Measurements from ENCODE around the gene FEM1B. TPM values are rescaled to one million over a fixed set of nuclear protein-coding genes. Genes with fewer than 3 reads are reported as not detected.

The FEM1B gene
- total and polyA plus RNA-seq, 2 donors (not counting 3 experiments of a cell fraction or from before 2014, with no cell fraction given), result 11.1 to 33.2 TPM

DNA sequence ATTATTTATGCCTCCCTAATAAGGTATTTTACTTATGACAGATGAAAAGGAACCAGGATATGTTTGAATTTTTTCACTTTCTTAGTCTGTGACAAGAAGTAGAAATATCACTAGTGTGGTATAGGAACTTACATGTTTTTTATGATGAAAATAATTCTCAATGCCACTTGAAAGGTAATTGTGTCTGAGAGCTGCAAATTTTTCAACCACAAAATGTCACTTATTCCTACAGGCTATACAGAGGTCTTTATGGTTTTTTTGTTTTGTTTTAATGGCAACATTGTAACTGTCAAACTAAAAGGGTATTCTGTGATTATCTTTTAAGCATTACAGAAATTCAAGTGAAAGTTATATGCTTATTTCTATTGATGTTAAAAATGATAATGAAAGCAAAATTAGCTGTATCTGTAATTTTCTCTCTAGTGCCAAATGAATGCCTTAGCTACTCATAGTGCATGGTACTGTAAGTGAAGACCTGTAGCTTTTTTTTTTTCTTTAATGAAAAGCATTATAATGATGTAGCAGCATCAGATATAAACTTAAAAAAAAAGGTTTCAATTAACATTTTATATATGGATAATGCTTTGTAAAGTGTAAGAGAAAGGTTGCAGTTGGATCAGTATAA is 14.7 kb downstream of the FEM1B start:
- peaks cover 62% of the 10 kb centered on the region for H3K79me2 ChIP-seq (ENCODE audit: control insufficient read depth, insufficient read depth, low read length)
- H3K9me3 ChIP-seq (replicated peaks; ENCODE audit: control insufficient read depth, insufficient read depth, low read length), result no peaks in the 10 kb centered on the region
- dilution Hi-C loops (cut with MboI; ENCODE audit: extremely low pct_ligation_motif_present, low sequenced_read_pairs), result no loop called here
- TF ChIP-seq EZH2 (IDR thresholded peaks at IDR 0.05; ENCODE audit: borderline replicate concordance, low read depth, low read length, severe bottlenecking), result no peak
- TF ChIP-seq POLR2AphosphoS5 (IDR thresholded peaks at IDR 0.05; ENCODE audit: insufficient read depth, low read depth, low read length), result no peak
- TF ChIP-seq JUN (IDR thresholded peaks at IDR 0.05; ENCODE audit: borderline replicate concordance, insufficient read depth, insufficient read length, low read depth), result no peak
- no peak for TF ChIP-seq POLR2A (IDR thresholded peaks at IDR 0.05; ENCODE audit: low read depth, low read length)
- TF ChIP-seq, protein P1, sequence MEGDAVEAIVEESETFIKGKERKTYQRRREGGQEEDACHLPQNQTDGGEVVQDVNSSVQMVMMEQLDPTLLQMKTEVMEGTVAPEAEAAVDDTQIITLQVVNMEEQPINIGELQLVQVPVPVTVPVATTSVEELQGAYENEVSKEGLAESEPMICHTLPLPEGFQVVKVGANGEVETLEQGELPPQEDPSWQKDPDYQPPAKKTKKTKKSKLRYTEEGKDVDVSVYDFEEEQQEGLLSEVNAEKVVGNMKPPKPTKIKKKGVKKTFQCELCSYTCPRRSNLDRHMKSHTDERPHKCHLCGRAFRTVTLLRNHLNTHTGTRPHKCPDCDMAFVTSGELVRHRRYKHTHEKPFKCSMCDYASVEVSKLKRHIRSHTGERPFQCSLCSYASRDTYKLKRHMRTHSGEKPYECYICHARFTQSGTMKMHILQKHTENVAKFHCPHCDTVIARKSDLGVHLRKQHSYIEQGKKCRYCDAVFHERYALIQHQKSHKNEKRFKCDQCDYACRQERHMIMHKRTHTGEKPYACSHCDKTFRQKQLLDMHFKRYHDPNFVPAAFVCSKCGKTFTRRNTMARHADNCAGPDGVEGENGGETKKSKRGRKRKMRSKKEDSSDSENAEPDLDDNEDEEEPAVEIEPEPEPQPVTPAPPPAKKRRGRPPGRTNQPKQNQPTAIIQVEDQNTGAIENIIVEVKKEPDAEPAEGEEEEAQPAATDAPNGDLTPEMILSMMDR (IDR thresholded peaks at IDR 0.05; ENCODE audit: extremely low read depth in 1 of 2, insufficient read depth in 1 of 2, low read depth in 1 of 2, low read length in 2 of 2), result no peak
- no peak for TF ChIP-seq GATA2 (IDR thresholded peaks at IDR 0.05; ENCODE audit: insufficient read depth, insufficient read length, low read depth, low read length)
- TF ChIP-seq FOS (IDR thresholded peaks at IDR 0.05; ENCODE audit: borderline replicate concordance, insufficient read depth, low read length), result no peak
- no peak for TF ChIP-seq MYC (IDR thresholded peaks at IDR 0.05; ENCODE audit: low read depth, low read length)
- TF ChIP-seq, protein P2, sequence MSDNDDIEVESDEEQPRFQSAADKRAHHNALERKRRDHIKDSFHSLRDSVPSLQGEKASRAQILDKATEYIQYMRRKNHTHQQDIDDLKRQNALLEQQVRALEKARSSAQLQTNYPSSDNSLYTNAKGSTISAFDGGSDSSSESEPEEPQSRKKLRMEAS (IDR thresholded peaks at IDR 0.05; ENCODE audit: insufficient read depth, insufficient read length), result no peak
- no TSS peak for BruUV-seq (replicated peaks)
- peaks cover 9 to 14% of the 10 kb centered on the region in 2 experiments for H3K36me3 ChIP-seq (ENCODE audit: control insufficient read depth in 2 of 2, extremely low read depth in 1 of 2, insufficient read depth in 2 of 2, low read length in 2 of 2)
- no peaks in the 10 kb centered on the region for H3K4me1 ChIP-seq (ENCODE audit: control insufficient read depth, extremely low read depth, insufficient read depth, low read length)
- peaks cover 2% of the 10 kb centered on the region for H3K9me1 ChIP-seq (replicated peaks; ENCODE audit: control insufficient read depth, extremely low read depth, insufficient read depth, low read length)
- DNase-seq (ENCODE audit: low read depth, low spot score) (no peak), FAIRE-seq (no peak)
- H3K4me2 ChIP-seq (ENCODE audit: insufficient read depth, low read length), result no peak overlapping the region
- no peak overlapping the region for H2AFZ ChIP-seq (ENCODE audit: low read depth, low read length)
- H3K9ac ChIP-seq (replicated peaks; ENCODE audit: extremely low read depth, insufficient read depth, low read length), result no peak overlapping the region
- POLR2A ChIA-PET, result interaction anchor here (0.5 kb wide), 1 partner anchor 76 kb away, joined by 4 read pairs; no protein-coding TSS in a partner anchor
- CTCF ChIA-PET, result interaction anchor here (0.7 to 2.1 kb wide), 3 partner anchors 9 to 39 kb away, joined by 4 to 10 read pairs (median 9); no protein-coding TSS in a partner anchor
- intact Hi-C loops (cut with micrococcal nuclease), result no loop called here
- no peaks in the 10 kb centered on the region for H3K27me3 ChIP-seq (ENCODE audit: control insufficient read depth in 2 of 2, insufficient read depth in 2 of 2, low read length in 2 of 2)
- H4K20me1 ChIP-seq (replicated peaks; ENCODE audit: control insufficient read depth, extremely low read depth, insufficient read depth, low read length), result peaks cover 11% of the 10 kb centered on the region
- no peak overlapping the region for H3K4me3 ChIP-seq (replicated peaks in 1 of 3; ENCODE audit: insufficient read depth in 1 of 3, low read depth in 1 of 3, low read length in 3 of 3)
- no peak overlapping the region for H3K27ac ChIP-seq (ENCODE audit: insufficient read depth, low read depth, low read length)
